ENCODE results near the gene PRR30.

- TF ChIP-seq PAX5 (IDR thresholded peaks at IDR 0.05; ENCODE audit: insufficient read depth, low read length, severe bottlenecking), result no peak
- no peak for TF ChIP-seq POLR2A (IDR thresholded peaks at IDR 0.05; ENCODE audit: low read depth, low read length)
- TF ChIP-seq POLR2AphosphoS5 (IDR thresholded peaks at IDR 0.05; ENCODE audit: low read depth, low read length), result no peak
- no peak for TF ChIP-seq TAF1 (IDR thresholded peaks at IDR 0.05; ENCODE audit: low read depth, low read length)
Observed at GRCh38 chr2:27171351-27171848, 32.2 kb upstream of the PRR30 start.
